Activated CD4-positive, alpha-beta T cell treated with anti-CD3 and anti-CD28 coated beads, Interleukin-10, Interleukin-2, amounts not matched to agents 100 ng/mL and 50 ng/mL, durations not matched to agents 16 hours and 8 hours (primary cell): ENCODE data around the gene RAB11FIP4.

Source experiments
- DNase-seq: peaks from one replicate; pipeline ENCODE4 v3.0.0-alpha.2; 2020

The RAB11FIP4 gene

GRCh38 chr17:31412511-31412910 lies 21.0 kb downstream of the RAB11FIP4 start:
- no peak for DNase-seq

- DNase-seq, result no peak
These were observed 21.8 kb downstream of the RAB11FIP4 start for GRCh38 chr17:31413081-31413799.

- no peak for DNase-seq
These were observed 22.5 kb downstream of the RAB11FIP4 start for GRCh38 chr17:31413874-31414549.

- DNase-seq, result no peak
These were observed 23.1 kb downstream of the RAB11FIP4 start for GRCh38 chr17:31414550-31414918.

GRCh38 chr17:31415004-31415454 lies 23.6 kb downstream of the RAB11FIP4 start:
- no peak for DNase-seq

- DNase-seq, result no peak
These were observed 24.4 kb downstream of the RAB11FIP4 start for GRCh38 chr17:31415640-31416502.

GRCh38 chr17:31416503-31416923 lies 25.0 kb downstream of the RAB11FIP4 start:
- no peak for DNase-seq

GRCh38 chr17:31417051-31417792 lies 25.7 kb downstream of the RAB11FIP4 start:
- no peak for DNase-seq

- no peak for DNase-seq
These were observed 27.4 kb downstream of the RAB11FIP4 start for GRCh38 chr17:31418773-31419350.

GRCh38 chr17:31422443-31422842 lies 31.0 kb downstream of the RAB11FIP4 start:
- DNase-seq, result no peak

GRCh38 chr17:31424944-31425281 lies 33.4 kb downstream of the RAB11FIP4 start:
- no peak for DNase-seq

- DNase-seq, result no peak
These were observed 34.0 kb downstream of the RAB11FIP4 start for GRCh38 chr17:31425282-31426040.

- no peak for DNase-seq
These were observed 36.2 kb downstream of the RAB11FIP4 start for GRCh38 chr17:31427684-31428083.

GRCh38 chr17:31428111-31428510 lies 36.6 kb downstream of the RAB11FIP4 start:
- no peak for DNase-seq

GRCh38 chr17:31428512-31428911 lies 37.0 kb downstream of the RAB11FIP4 start:
- no peak for DNase-seq

- no peak for DNase-seq
These were observed 39.8 kb downstream of the RAB11FIP4 start for GRCh38 chr17:31431098-31431851.

- DNase-seq, result no peak
These were observed 40.6 kb downstream of the RAB11FIP4 start for GRCh38 chr17:31431852-31432658.

- peak; percentile 63 for DNase-seq
These were observed 41.8 kb downstream of the RAB11FIP4 start for GRCh38 chr17:31433091-31433790.
